Measurements from ENCODE around the gene MSI2.
A peak's percentile ranks its signal among the peaks of the same experiment; 100 is the strongest.

MSI2 gene

DNA sequence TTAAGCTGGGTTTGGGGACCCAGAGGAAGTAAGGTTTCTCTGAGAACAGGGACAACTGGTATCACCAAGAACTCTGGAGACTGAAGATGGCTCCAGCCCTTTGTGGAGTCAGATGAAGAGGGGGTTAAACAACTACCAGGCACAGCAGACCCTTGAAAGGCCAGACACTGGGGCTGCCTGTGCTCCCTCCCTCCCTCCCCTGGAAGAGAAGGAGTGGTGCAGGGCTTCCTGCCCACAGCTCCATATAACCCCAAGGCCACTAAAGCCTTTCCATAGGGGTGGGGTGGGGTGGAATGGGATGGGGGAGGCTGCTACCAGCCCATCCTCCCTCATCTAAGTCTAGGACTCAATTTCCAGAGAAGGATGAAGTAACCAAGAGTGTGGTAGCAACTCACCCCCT is 422.1 kb downstream of the MSI2 start:
- DNase-seq: no peak

DNA sequence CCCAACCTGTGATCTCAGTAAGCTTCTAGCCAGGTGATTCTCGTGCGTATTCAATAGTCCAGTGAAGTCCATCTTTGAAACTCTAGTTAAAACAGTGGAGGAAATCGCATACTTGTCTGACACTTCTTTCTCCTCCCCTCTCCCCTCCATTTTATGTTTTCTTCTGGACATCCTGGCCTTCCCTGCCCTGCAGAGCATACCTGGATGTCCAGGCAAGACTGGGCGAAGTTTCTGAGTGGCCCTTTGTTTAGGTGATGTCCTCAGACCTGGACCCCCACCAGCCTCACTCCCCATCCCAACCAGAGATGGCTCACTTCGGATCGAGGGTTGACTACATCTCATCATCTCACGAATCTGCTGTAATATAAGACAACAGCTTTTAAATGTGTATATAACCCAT is 423.0 kb downstream of the MSI2 start:
- DNase-seq: no peak

DNA sequence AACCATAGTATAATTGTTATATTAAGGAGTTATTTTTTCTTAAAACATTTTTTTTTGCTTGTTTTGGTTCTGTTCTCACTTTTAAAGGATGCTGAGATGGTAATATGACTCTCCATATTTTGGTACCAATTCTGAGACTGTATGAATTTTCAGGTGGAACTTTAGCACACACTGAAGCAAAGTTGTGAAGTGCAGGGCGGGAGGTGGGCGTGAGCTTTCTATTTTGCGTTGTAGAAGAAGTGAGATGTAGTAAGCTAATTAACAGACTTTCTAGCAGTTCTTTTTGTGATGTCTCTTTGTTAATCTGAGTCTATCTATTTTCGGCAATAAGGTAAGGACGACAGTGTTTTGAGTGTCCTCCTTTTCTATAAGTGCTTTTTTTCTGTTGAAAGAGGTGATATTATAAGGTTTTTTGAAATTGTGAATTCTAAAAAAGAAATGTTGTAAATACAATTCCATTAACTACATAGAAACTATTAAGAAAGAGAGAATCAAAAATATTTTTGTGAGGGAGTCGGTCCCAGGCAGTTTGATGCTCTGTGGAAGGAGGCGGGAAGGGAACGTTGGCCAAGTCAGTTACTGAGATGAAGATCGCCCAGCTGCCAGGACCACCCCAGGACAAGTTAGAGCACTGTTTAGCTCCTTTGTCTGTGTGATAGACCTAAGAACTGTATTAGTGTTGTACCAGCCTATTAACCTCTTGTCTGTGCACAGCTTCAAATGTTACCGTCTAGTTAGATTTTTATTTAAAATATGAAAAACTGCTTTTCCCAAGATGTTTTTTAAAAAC is 423.8 kb downstream of the MSI2 start:
- no peak for DNase-seq

DNA sequence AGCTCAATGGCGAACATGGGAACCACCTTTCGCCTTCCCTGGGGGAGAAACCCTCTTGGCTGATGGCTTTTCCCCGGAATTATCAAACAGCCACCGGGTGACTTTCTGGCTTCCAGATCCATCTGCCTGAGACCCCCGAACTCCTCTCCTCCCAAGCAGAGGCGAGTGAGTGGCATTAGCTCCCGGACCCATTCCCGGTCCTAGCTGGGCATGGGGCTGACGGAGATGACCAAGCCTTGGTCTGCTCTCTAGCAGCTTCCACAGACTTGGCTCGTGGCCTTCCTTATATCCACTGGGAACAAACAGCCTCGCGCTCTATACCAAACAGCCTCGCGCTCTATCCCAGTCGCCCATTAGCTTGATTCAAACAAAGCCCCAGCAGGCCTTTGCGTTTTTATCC is 426.4 kb downstream of the MSI2 start:
- no peak for DNase-seq

DNA sequence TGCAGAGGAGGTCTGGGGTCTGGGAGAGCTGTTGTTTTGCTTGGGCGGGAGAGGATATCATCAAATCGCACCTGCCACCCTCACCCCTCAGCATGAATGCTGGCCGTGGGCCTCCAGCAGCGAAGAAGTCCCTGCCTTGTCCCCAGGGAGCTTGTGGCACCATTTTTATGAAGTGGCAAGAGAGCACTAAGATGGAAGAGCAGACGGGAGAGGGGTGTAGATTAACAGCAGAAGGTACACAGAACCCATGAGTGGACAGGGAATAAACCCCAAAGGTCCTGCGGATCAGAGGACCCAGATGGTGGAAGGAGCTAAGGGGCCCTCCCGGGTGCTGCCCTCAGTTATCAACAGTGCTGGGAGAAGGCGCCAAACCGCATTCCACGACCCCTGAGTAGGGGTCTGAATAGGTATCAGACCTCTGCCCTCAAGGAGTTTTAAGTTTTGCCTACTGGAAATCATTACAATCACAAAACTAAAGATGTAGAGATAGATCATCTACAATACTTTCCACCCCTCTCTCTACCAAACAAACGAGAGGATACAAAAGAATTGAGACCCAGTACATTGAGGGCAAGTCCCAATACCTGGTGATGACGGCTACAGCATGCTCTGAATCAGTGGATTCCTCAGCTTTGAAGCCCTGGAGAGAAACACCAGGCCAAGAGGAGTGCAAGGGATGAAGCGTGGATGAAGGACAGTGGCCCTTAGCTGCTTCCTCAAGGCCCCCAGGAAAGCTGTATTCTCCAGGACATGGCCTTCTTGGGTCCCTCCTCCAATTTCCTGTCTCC is 428.6 kb downstream of the MSI2 start:
- DNase-seq: no peak

DNA sequence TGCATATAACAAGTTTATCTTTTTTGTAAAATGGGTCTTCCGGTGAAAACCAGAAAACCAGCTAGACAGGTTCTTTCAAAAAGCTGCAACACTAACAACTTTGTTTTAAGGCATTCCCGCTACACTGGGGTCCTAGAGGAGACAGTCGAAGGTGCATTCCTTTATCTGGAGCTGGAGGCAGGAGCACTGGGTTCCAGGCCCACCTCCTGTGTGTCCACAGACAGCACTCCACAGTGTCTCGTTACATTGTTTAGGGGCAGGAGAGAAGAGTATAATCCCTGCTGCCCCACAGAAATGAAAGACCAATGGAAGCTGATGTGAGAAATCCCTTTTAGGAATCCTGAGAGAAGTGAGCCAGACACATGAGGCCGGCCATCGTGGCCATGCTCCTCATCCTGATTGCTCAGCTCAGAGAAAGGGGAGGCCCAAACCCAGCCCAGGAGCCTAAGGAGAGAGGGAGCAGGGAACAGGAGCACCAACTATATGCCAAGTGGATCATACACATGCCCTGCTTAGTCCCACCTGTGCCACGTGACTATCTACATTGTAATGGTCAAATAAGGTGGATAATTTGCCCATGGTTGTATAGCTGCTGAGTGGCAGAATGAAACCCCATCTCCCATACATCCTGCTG is 429.3 kb downstream of the MSI2 start:
- DNase-seq: no peak

DNA sequence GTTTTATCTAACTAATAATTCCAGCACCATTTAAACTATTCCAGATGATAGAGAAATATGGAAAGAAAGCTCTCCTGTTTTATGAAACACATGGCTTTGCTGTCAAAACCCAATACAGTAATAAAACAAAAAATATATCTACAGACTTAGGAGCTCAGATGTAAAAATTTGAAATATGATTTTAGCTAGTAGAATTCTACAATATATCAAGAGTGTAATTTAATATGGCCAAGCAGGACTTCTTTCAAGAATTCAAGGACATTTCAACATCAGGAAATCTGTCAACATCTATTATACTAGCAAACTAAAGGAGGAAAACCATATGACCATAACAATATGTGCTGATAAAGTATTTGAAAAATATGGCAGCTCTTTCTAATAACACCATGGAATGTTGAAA is 431.3 kb downstream of the MSI2 start:
- DNase-seq: no peak

DNA sequence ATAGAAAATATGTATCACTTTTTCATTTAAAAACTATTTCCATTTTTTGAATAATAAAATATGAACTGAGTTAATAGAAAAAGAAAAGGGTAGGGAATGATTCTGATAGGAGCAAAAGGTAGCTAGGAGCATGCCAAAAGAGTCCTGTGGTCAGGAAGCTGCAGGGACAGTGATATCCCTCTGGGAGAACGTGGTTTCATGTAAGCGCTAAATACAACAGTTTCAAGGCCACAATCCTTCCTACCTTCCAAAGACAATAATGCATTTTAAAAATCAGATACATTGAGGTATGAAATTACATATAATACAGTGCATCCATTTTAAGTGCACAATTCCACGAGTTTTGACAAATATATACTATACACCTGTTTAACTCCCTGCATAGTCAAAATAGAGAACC is 432.9 kb downstream of the MSI2 start:
- DNase-seq: no peak

DNA sequence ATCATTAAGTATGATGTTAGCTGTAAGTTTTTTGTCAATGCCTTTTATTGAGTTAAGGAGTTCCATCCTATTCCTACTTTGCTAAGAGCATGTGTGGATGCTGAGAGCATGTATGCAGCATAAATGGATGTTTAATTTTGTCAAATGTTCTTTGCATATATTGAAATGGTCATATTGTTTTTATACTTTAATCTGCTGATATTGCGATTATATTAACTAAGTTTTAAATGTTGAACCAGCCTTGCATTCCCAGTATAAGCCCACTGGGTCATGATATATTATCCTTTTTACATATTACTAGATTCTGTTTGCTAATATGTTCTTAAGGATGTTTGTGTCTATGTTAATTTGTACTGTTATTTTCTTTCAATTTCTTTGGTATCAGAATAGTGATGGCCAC is 435.6 kb downstream of the MSI2 start:
- DNase-seq: no peak

DNA sequence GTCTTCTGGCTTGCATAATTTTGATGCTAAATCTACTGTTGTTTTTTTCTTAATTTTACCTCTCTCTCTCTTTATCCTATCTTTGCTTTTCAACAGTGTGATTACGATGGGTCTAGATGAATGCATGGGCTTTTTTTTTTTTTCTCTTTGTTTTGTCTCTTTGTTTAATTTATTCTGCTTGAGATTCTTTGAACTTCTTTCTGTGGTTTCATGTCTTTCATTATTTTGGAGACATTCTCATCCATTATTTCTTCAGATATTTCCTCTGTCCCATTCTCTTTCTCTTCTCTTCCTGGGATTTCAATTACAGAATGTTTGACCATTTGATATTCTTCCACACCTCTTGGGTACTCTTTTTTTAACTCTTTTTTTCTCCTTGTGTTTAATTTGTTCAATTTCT is 436.4 kb downstream of the MSI2 start:
- DNase-seq: no peak

DNA sequence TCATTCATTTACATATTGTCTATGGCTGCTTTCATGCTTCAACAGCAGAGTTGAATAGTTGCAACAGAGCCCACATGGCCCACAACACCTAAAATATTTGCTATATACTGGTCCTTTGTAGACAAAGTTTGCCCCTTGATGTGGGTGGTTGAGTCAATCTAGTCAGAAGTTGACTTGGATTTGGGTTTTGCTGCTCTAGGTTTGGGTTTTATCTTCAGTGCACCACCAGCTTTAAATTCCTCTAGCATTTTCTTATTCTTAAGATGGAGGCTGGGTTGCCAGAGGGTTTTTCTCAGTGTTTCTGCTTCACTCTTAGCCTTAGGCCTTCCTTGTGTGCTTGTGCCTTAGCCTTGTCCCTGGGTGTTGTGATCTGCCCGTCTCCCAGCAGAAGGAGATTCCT is 437.7 kb downstream of the MSI2 start:
- no peak for DNase-seq

DNA sequence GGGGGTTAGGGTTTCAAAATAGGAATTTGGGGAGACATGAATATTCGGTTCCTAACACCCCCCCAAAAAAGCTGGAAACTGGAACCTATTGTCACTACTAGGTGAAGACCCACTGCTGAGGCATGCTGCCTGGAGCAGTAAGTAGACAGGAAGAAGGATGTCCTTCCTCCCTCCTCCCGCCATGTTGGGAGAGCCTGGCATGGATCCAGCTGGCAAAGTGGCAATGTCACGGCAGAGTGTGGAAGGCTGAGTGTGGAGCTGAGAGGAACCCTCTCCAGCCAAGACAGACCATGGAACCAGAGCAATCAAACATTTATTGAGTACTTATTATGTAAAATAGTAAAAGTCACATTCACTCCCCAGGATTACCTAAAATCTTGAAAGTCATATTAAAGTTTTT is 439.7 kb downstream of the MSI2 start:
- no peak for DNase-seq

DNA sequence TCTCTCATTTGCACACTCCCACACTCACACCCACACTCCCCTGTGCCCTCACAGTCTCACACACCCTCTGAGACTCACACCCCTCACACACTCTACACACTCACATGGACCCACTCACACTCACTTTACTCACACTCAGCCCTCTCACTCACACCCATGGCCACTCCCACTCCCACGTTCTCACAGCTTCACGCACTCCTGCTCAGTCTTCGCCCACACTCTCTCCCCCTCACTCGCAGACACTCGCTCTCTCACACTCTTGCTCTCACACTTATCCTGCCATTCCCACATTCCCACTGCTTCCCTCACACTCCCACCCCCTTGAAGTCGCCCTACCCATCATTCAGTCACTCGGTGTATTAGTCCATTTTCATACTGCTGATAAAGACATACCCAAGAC is 440.9 kb downstream of the MSI2 start:
- no peak for DNase-seq

DNA sequence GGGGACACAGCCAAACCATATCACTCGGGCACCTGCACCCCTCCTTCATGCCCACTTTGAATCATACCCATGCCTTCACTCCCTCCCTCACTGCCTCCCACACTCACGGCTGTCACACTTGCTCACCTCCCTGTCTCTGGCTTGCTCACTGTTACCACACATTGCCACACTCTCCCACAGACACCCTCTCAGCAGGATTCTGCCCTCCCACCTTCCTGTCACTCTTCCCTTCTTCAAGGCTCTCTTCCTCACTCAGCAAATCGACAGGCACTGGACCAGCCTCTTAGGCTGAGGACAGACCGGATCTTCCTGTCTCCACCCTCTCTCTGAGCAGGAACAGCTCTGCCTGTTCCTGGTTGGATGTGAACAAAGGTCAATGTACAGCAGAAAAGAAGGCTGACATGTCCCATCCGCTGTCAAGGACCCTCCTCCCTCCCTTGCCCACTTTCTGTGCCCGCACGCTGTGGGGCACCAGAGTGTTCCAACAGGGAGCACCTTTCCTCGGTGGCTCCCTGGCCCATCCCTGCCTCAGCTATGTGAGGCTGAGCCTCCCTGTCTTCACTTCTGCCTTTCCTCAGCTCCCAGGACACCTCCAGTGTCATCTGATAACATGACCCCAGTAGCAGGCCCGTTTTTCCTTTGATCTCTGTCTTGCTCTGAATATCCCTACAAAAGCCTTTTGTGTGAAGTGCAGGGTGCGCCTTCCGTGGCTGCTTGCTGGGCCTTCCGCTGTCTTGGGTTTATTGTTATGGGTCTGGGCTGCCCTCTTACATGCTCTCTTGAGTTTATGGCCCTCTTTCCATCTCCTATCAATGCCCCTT is 441.8 kb downstream of the MSI2 start:
- no peak for DNase-seq

DNA sequence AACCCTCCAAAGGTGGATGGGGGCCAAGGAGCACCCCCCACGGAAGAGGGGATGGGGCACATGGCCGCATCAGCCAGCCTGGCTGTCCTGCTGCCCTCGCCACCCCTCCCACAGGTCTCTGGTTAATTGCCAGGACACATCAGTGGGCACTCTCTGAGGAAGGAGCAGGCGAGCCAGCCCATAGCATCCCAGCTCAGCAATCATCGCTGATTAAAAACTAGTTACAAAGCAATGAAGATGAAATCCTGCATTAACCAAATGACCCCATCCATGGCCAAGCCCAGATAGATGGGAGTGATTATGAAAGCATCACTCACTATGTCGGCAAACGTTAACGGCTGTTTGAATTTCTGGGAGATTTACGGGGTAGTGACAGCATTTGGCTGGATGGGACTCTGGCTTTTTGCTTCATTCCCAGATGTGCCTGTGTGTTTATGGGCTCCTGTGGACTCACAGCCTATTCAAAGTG is 443.5 kb downstream of the MSI2 start:
- no peak for DNase-seq

DNA sequence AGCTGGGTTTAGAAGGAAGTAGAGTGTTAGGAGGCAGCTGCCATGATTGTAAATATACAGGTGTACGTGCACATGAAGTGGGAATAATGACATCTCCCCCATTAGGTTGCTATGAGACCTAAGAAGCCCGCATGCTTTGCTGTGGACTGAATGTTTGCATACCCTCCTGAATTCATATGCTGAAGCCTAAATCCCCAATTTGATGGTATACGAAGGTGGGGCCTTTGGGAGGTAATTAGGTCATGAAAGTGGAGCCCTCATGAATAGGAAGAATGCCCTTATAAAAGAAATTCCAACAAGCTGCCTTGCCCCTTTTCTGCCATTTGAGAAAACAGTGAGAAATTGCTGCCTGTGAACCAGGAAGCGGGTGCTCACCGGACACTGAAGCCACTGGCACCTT is 444.8 kb downstream of the MSI2 start:
- DNase-seq: peak in 1 of 2 experiments; percentile 25

DNA sequence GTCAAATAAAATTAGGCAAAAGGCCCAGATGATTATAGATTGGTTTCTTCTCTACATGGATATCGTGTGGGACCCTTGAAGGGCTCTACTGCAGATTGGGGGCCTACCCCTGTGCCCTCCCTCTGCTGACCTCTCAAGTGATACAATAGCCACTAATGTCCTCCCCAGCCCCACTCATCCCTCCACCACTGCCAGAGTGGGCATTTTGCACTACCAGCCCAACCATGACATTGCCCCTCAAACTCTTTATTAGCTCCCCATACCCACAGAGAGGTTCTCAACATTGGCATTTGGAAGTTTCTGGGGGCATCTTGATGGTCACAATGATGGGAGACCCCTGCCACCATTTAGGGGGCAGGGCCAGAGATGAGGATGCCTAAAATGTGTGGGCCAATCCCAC is 446.9 kb downstream of the MSI2 start:
- DNase-seq: no peak

DNA sequence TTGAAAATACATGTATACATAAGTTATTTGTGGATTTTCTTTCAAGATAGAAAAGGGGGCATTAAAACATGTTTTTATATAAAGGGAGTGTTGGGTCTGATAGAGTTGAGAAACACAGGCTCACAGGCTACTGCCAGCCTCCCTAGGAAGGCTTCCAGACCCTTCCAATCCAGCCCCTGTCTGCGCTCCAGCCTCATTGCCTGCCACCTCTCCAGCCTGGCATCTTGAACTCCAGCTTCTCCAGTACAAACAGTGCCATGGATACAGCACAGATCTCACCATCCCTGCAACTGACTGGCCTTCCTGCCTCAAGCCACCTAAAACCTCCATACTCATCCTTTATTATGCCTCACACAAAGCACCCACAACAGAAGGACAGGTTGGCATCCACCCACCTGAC is 448.1 kb downstream of the MSI2 start:
- no peak for DNase-seq

DNA sequence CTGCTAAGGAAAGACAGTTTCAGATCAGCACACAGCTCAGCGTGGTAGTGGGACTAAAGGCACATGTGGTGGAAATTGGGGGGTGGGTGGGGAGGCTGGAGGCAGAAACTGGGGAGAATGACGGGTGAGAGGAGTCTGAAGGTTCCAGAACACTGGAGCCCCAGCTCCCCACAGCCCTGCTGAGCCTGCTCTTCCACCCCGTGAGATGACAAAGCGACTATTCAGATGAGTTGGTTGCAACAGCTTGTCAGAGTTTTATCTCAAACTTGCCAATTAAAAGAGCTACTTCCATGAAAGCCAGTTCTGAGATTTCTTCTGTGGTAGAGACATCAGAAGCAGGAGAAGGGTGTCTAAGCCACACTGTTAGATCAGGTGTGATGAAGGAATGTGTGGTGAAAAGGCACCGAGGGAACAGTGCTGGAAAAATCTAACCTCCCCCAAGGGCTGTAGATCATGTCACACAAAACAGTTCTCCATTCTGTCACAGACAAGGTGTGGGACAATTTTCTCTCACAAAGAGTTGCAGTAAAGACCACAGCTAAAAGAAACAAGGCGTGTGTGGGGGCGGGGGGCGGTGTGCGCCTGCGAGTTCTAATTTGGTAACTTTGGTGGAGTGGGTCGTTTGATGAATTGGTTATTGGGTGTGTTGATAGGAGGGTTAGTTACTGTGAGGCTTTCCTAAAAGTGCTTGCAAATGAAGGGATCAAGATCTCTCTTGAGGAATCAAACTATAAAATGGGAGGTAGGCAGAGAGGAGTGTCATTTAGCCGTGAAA is 449.8 kb downstream of the MSI2 start:
- no peak for DNase-seq

DNA sequence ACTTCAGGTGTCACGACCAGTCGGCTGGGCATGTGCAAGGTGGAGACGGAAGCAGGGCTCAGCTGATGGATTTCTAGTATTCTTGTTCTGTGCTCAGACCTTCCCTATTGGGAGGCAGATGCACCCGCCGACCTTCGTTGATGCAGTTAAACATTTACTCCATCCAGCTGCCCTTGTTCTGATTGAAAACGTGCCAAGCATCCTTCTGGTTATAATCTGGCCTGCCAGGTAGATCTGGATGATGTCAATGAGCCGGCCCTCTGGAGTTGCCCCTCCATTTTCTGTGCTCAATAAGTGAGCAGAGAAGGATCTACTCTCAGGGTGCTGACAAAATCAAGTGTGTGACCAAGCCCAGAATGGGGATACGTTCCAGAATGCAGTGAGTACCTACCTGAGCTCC is 450.4 kb downstream of the MSI2 start:
- DNase-seq: no peak

DNA sequence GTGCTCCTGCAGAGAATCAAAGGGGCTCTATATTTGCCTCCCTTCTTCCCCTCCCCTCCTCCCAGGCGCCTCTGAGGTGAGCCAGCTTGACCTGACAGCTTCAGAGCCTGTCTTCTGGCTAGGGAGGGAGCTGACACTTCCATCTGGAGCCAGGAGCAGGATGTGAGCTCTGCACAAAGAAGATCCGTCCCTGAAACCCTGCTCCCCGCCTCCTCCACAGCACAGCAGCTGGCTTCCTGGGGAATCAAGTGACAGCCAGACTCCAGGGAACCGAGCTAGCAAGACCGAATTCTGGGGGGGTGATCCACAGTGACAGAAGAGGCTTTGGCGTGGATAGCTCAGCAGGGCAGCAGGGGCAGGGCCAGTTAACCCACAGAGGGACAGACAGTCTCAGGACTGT is 451.6 kb downstream of the MSI2 start:
- no peak for DNase-seq

DNA sequence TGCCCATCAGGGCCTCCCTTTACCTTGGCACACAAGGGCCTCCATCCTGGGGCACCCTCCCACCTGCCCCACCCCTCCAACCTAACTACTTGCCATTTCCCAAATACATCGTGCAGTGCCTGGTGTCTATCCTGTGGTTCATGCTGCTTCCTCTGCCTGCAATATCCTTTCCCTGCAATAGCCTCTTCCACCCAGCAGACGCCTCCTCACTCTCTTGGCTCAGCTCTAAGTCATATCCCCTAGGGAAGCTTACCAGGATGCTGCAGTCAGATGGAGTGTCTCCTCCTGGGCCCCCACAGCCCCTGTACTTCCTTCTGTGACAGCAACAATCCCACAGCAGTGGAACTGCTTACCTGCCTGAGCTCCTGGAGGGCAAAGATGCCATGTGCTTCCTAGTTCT is 452.1 kb downstream of the MSI2 start:
- DNase-seq: no peak

Data from NCI-H1930 (cell line).